ENCODE measurements around the gene TRAPPC3L. TPM values are rescaled to one million over a fixed set of nuclear protein-coding genes. Genes with fewer than 3 reads are reported as not detected.

Gene TRAPPC3L
- total RNA-seq, 1 experiment from 2014 or later, result not detected

- ChIA-PET RAD21 (ENCODE audit: low non-redundant PET in 1 of 2, low total read pairs in 2 of 2, uncharacterized antibody in 2 of 2, unreplicated experiment in 2 of 2) (no interaction called here), POLR2A (no interaction called here), CTCF (no interaction called here)
- no peak overlapping the region for H3K4me2 ChIP-seq (ENCODE audit: low read length)
- H3K79me2 ChIP-seq (ENCODE audit: insufficient read depth, low read length), result no peaks in the 10 kb centered on the region
- H3K27ac ChIP-seq (ENCODE audit: low read depth, low read length), result no peak overlapping the region
- H3K9me3 ChIP-seq (ENCODE audit: control insufficient read depth in 1 of 2, insufficient read depth in 1 of 2, low read depth in 1 of 2, low read length in 2 of 2), result no peaks in the 10 kb centered on the region
- no peaks in the 10 kb centered on the region for H3K9me2 ChIP-seq (ENCODE audit: insufficient read depth)
- no peaks in the 10 kb centered on the region for H3K4me1 ChIP-seq (ENCODE audit: control insufficient read depth in 1 of 2, insufficient read depth in 2 of 2, low read length in 2 of 2)
- DNase-seq (ENCODE audit: low read depth, low spot score) (no peak), ATAC-seq (no peak)
- H3K4me3 ChIP-seq (replicated peaks in 1 of 2; ENCODE audit: low read depth in 1 of 2, low read length in 2 of 2), result no peak overlapping the region
- no peak overlapping the region for H3K9ac ChIP-seq (ENCODE audit: low read length)
- H3K27me3 ChIP-seq (ENCODE audit: insufficient read depth, low read length), result no peaks in the 10 kb centered on the region
- peaks cover 6 to 9% of the 10 kb centered on the region in 2 experiments for H3K36me3 ChIP-seq (ENCODE audit: control insufficient read depth in 1 of 2, insufficient read depth in 2 of 2, low read length in 2 of 2)
- no TSS peak for BruUV-seq (replicated peaks)
- no peak for TF ChIP-seq POLR2A (IDR thresholded peaks at IDR 0.05; ENCODE audit: borderline replicate concordance, extremely low read depth, insufficient read depth, insufficient read length)
- no peak for TF ChIP-seq TCF7L2 (IDR thresholded peaks at IDR 0.05; ENCODE audit: borderline replicate concordance, extremely low read depth, insufficient read depth, insufficient read length)
- no peak for TF ChIP-seq YY1 (IDR thresholded peaks at IDR 0.05; ENCODE audit: extremely low read depth, insufficient replicate concordance, low read depth, low read length)
- TF ChIP-seq FOSL1 (IDR thresholded peaks at IDR 0.05; ENCODE audit: low read depth), result no peak
- no peak for TF ChIP-seq CEBPB (IDR thresholded peaks at IDR 0.05; ENCODE audit: low read depth)
- TF ChIP-seq, protein P1, sequence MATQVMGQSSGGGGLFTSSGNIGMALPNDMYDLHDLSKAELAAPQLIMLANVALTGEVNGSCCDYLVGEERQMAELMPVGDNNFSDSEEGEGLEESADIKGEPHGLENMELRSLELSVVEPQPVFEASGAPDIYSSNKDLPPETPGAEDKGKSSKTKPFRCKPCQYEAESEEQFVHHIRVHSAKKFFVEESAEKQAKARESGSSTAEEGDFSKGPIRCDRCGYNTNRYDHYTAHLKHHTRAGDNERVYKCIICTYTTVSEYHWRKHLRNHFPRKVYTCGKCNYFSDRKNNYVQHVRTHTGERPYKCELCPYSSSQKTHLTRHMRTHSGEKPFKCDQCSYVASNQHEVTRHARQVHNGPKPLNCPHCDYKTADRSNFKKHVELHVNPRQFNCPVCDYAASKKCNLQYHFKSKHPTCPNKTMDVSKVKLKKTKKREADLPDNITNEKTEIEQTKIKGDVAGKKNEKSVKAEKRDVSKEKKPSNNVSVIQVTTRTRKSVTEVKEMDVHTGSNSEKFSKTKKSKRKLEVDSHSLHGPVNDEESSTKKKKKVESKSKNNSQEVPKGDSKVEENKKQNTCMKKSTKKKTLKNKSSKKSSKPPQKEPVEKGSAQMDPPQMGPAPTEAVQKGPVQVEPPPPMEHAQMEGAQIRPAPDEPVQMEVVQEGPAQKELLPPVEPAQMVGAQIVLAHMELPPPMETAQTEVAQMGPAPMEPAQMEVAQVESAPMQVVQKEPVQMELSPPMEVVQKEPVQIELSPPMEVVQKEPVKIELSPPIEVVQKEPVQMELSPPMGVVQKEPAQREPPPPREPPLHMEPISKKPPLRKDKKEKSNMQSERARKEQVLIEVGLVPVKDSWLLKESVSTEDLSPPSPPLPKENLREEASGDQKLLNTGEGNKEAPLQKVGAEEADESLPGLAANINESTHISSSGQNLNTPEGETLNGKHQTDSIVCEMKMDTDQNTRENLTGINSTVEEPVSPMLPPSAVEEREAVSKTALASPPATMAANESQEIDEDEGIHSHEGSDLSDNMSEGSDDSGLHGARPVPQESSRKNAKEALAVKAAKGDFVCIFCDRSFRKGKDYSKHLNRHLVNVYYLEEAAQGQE (IDR thresholded peaks at IDR 0.05; ENCODE audit: low read depth), result no peak
- TF ChIP-seq ZFX (IDR thresholded peaks at IDR 0.05), result no peak
- no peak for TF ChIP-seq SP1 (IDR thresholded peaks at IDR 0.05; ENCODE audit: low read depth)
- TF ChIP-seq EZH2 (IDR thresholded peaks at IDR 0.05), result no peak
- TF ChIP-seq POLR2AphosphoS5 (IDR thresholded peaks at IDR 0.05; ENCODE audit: low read depth, low read length), result no peak
- TF ChIP-seq ELF1 (IDR thresholded peaks at IDR 0.05; ENCODE audit: borderline replicate concordance, low read depth), result no peak
- TF ChIP-seq CBX3 (IDR thresholded peaks at IDR 0.05; ENCODE audit: low read depth), result no peak
- intact Hi-C loops (cut with micrococcal nuclease), result no loop called here
- H4K20me1 ChIP-seq (ENCODE audit: insufficient read depth), result no peaks in the 10 kb centered on the region
- H2AFZ ChIP-seq (ENCODE audit: low read depth, low read length, poor library complexity, severe bottlenecking), result no peak overlapping the region
Observed at GRCh38 chr6:116595247-116595646, 49.8 kb upstream of the TRAPPC3L start.

Measured in HCT116 (cell line).